OCI-LY7 (cell line): ENCODE data around the gene AHCYL1. TPM values are rescaled to one million over a fixed set of nuclear protein-coding genes. Genes with fewer than 3 reads are reported as not detected.

Experiments used
- BruUV-seq: library from RNA; stranded (reverse); fragments of 400-500 nt; replicated peaks from 2 replicates; lab custom pipeline; 2021; lab: Mats Ljungman, UMichigan
- CTCF ChIA-PET: fragments of 300-600 bp; sonication (Branson Sonifier 250); formaldehyde crosslinking; loops from one replicate; lab custom pipeline; 2022; ENCODE audit warnings: antibody characterized with exemption; ENCODE audit not compliant: unreplicated experiment; lab: Charles Lee
- POLR2A ChIA-PET: fragments of 300-600 bp; sonication (Branson Sonifier 250); formaldehyde crosslinking; loops from one replicate; lab custom pipeline; 2022; ENCODE audit warnings: antibody characterized with exemption; lab: Charles Lee
- DNase-seq: peaks from one replicate; pipeline ENCODE4 v3.0.0-alpha.2; 2015; ENCODE audit warnings: low spot score
- H2AFZ ChIP-seq: fragments of 200-600 bp; sonication (generic), shearing (Covaris generic); 2 replicates; pipeline ENCODE4 v1.6.1; 2014; ENCODE audit warnings: mild to moderate bottlenecking, antibody characterized with exemption, low read length, moderate library complexity
- H3K27ac ChIP-seq: fragments of 200-600 bp; sonication (generic); 2 replicates; pipeline ENCODE4 v1.5.1; 2014; ENCODE audit warnings: mixed run types, low read depth, mild to moderate bottlenecking, moderate library complexity, low read length, inconsistent platforms; ENCODE audit not compliant: poor library complexity, severe bottlenecking
- H3K36me3 ChIP-seq: fragments of 200-600 bp; sonication (generic); 2 replicates; pipeline ENCODE4 v1.6.1; 2014; ENCODE audit warnings: mild to moderate bottlenecking, antibody characterized with exemption, low read length, moderate library complexity, mixed read lengths; ENCODE audit not compliant: insufficient read depth
- H3K4me1 ChIP-seq: fragments of 200-600 bp; sonication (generic); 2 replicates; pipeline ENCODE4 v1.5.1; 2014; ENCODE audit warnings: mild to moderate bottlenecking, low read length; ENCODE audit not compliant: insufficient read depth, poor library complexity, severe bottlenecking
- H3K4me2 ChIP-seq: fragments of 200-600 bp; sonication (generic); 2 replicates; pipeline ENCODE4 v1.6.1; 2014; ENCODE audit warnings: mild to moderate bottlenecking, low read length
- H3K4me3 ChIP-seq: fragments of 200-600 bp; sonication (generic); 2 replicates; pipeline ENCODE4 v1.5.1; 2014; ENCODE audit warnings: mild to moderate bottlenecking, low read depth, low read length; ENCODE audit not compliant: poor library complexity, severe bottlenecking
- H3K79me2 ChIP-seq: fragments of 200-600 bp; sonication (generic); 2 replicates; pipeline ENCODE4 v1.6.1; 2016; ENCODE audit warnings: low read depth, mild to moderate bottlenecking, low read length, moderate library complexity, mixed read lengths; ENCODE audit not compliant: insufficient read depth
- H3K9me2 ChIP-seq: fragments of 200-600 bp; sonication (generic); 2 replicates; pipeline ENCODE4 v1.6.1; 2016; ENCODE audit warnings: mild to moderate bottlenecking, low read length, mixed read lengths; ENCODE audit not compliant: insufficient read depth
- H3K9me3 ChIP-seq: fragments of 200-600 bp; sonication (generic); 2 replicates; pipeline ENCODE4 v1.6.1; 2014; ENCODE audit warnings: mild to moderate bottlenecking, mixed run types, low read length, mixed read lengths
- H4K20me1 ChIP-seq: fragments of 200-600 bp; sonication (generic); 2 replicates; pipeline ENCODE4 v1.6.1; 2014; ENCODE audit warnings: mild to moderate bottlenecking, antibody characterized with exemption, low read length, moderate library complexity, mixed read lengths; ENCODE audit not compliant: insufficient read depth
- CTCF ChIP-seq: fragments of 200-600 bp; sonication (generic); conservative IDR thresholded peaks from 2 replicates; pipeline ENCODE4 v1.5.1; 2014; ENCODE audit warnings: mild to moderate bottlenecking, antibody characterized with exemption, low read length, moderate library complexity, mixed read lengths
- EZH2phosphoT487 ChIP-seq: fragments of 200-600 bp; sonication (generic); IDR thresholded peaks from 2 replicates; pipeline ENCODE4 v1.6.1; 2018; ENCODE audit warnings: low read depth, borderline replicate concordance, mild to moderate bottlenecking, mixed run types, antibody characterized with exemption, low read length, moderate library complexity, mixed read lengths
- intact Hi-C: fragments of 100-400 bp; cut with micrococcal nuclease; formaldehyde crosslinking; loops from one replicate; pipeline ENCODE4 v1.10.0; 2022; ENCODE audit not compliant: unreplicated experiment
- total RNA-seq, 2 experiments: library from RNA; depleted of rRNA in 1 of 2; stranded (reverse); fragments of >200 nt in 1 of 2; shearing (Covaris generic) in 1 of 2; gene quantifications; 2 replicates each; pipeline ENCODE4 v1.2.3, GENCODE V29; 2014 to 2022

The AHCYL1 gene
- total RNA-seq, 2 experiments from 2014 or later = 20.5 to 45.5 TPM

GRCh38 chr1:109959974-109960744 is 24.4 kb upstream of the AHCYL1 start:
- H3K36me3 ChIP-seq = no peaks in the 10 kb centered on the region
- H3K9me3 ChIP-seq = no peaks in the 10 kb centered on the region
- CTCF ChIA-PET = no interaction called here
- DNase-seq = no peak
- H4K20me1 ChIP-seq = no peaks in the 10 kb centered on the region
- BruUV-seq = no TSS peak
- H2AFZ ChIP-seq = no peak overlapping the region
- H3K27ac ChIP-seq = no peak overlapping the region
- POLR2A ChIA-PET = no interaction called here
- H3K9me2 ChIP-seq = no peaks in the 10 kb centered on the region
- H3K4me2 ChIP-seq = no peak overlapping the region
- no peak overlapping the region for H3K4me3 ChIP-seq
- TF ChIP-seq CTCF (no peak), EZH2phosphoT487 (no peak)
- no peaks in the 10 kb centered on the region for H3K79me2 ChIP-seq
- intact Hi-C loops = no loop called here
- no peaks in the 10 kb centered on the region for H3K4me1 ChIP-seq

- no peak overlapping the region for H2AFZ ChIP-seq
- POLR2A ChIA-PET = no interaction called here
- no peak overlapping the region for H3K4me3 ChIP-seq
- no peak overlapping the region for H3K27ac ChIP-seq
- no peak for DNase-seq
- H3K9me2 ChIP-seq = no peaks in the 10 kb centered on the region
- no peaks in the 10 kb centered on the region for H3K9me3 ChIP-seq
- H3K36me3 ChIP-seq = no peaks in the 10 kb centered on the region
- BruUV-seq = no TSS peak
- no peaks in the 10 kb centered on the region for H3K79me2 ChIP-seq
- no peaks in the 10 kb centered on the region for H4K20me1 ChIP-seq
- TF ChIP-seq CTCF (no peak), EZH2phosphoT487 (no peak)
- intact Hi-C loops = no loop called here
- CTCF ChIA-PET = no interaction called here
- no peak overlapping the region for H3K4me2 ChIP-seq
- no peaks in the 10 kb centered on the region for H3K4me1 ChIP-seq
Observed at GRCh38 chr1:109960745-109961094, 23.8 kb upstream of the AHCYL1 start.

DNA sequence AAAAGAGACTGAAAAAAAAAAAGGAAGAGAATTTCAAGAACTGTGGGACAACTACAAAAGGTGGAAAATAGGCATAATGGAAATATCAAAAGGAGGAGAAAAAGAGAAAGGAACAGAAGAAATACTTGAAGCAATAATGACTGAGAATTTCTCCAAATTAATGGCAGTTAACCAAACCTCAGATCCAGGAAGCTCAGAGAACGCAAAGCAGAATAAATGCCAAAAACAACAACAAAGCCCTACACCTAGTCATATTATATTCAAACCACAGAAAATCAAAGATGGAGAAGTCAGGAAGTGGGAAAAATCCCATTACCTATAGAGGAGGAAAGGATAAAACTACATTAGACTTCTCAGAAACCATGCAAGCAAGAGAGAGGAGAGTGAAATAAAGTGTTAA is 20.7 kb upstream of the AHCYL1 start:
- no peaks in the 10 kb centered on the region for H3K36me3 ChIP-seq
- H3K4me2 ChIP-seq = no peak overlapping the region
- POLR2A ChIA-PET = no interaction called here
- DNase-seq = no peak
- CTCF ChIA-PET = no interaction called here
- H3K4me3 ChIP-seq = no peak overlapping the region
- H4K20me1 ChIP-seq = no peaks in the 10 kb centered on the region
- BruUV-seq = no TSS peak
- intact Hi-C loops = no loop called here
- TF ChIP-seq EZH2phosphoT487 (no peak), CTCF (no peak)
- no peak overlapping the region for H2AFZ ChIP-seq
- no peak overlapping the region for H3K27ac ChIP-seq
- no peaks in the 10 kb centered on the region for H3K9me3 ChIP-seq
- no peaks in the 10 kb centered on the region for H3K79me2 ChIP-seq
- H3K9me2 ChIP-seq = no peaks in the 10 kb centered on the region
- no peaks in the 10 kb centered on the region for H3K4me1 ChIP-seq
